ENCODE measurements around the gene CCDC68.

CCDC68 gene

GRCh38 chr18:54960197-54960596 lies 936 bp upstream of the CCDC68 start:
- DNase-seq, result no peak

DNA sequence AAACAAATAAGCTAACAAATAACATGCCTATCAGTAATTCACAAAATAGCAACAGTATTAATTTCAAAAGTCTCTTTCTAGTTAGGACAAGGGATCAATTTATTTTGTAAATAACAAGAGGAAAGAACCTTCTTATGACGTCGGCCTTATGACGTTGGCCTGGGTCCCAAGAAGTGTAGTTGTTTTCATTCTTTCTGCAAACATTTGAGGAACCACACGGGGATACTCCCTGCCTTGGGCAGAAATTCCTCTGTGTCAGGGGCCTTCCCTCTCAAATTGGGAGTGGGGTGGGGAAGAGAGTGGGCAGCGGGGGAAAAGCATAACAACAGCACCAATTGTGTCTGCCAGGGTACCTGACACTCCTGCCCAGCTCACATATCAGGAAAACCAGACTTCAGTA lies 1.3 kb downstream of the CCDC68 start:
- no peak for DNase-seq

GRCh38 chr18:54957296-54957832 lies 1.9 kb downstream of the CCDC68 start:
- DNase-seq, result no peak

- DNase-seq, result no peak
Measured at GRCh38 chr18:54956506-54956905, 2.8 kb downstream of the CCDC68 start.

DNA sequence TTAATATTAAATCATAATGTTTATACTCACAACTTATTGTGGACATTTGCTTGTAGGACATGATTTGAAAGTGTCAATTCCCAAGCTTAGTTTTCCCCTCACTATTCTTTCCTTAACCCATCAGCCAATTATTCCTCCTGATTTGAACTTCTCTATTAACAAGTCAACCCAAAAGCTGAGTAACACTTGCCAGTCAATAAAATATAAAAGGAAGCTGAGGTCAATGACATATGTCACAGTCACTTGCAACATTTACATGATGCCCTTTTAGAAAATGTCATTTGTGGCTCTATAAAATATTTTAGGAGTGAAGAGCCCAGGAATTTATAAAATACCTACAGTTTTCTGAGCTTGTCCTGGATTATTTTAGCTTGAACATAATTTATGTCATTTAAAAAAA lies 7.2 kb downstream of the CCDC68 start:
- DNase-seq, result no peak

DNA sequence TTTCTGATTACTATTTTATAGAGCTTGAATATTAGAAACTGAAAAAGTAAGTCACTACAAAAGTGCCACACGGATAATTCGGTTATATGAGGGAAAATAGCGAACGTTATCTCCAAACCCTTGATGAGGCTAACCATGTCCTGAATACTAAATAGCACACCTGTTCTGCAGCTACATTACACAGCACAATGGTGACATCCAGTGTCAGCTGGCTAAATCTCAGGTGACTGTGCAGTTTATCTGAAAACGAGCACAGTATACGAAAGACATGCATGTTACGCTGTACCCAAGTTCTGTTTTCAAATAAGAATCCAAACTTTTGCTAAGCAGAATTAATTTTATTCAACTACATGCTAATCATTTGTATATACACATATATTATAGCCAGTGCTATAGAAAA lies 9.0 kb downstream of the CCDC68 start:
- no peak for DNase-seq

GRCh38 chr18:54949588-54949987 lies 9.7 kb downstream of the CCDC68 start:
- no peak for DNase-seq

DNA sequence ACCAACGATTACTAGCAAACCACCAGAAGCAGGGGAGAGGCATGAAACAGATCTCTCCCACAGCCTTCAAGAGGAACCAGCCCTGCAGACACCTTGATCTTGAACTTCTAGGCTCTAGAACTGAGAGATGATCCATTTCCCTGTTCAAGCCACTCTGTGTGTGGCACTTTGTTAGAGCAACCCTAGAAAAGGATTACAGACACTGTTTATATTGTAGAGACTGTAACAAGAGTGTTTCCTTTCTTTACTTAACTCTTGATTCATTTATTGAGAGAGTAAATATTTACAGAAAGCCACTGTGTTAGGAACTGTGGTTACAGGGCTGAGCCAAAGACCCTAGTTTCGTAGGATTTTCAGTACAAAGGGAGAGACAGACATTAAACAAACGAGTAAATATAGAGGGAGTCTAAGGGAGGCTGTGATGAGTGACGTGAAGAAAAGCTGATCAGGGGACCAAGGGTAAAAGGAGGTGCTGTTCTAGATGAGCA lies 10.9 kb downstream of the CCDC68 start:
- no peak for DNase-seq

- DNase-seq, result no peak
Measured at GRCh38 chr18:54947091-54947490, 12.2 kb downstream of the CCDC68 start.

- no peak for DNase-seq
Measured at GRCh38 chr18:54946149-54946581, 13.1 kb downstream of the CCDC68 start.

- no peak for DNase-seq
Measured at GRCh38 chr18:54945576-54946125, 13.6 kb downstream of the CCDC68 start.

DNA sequence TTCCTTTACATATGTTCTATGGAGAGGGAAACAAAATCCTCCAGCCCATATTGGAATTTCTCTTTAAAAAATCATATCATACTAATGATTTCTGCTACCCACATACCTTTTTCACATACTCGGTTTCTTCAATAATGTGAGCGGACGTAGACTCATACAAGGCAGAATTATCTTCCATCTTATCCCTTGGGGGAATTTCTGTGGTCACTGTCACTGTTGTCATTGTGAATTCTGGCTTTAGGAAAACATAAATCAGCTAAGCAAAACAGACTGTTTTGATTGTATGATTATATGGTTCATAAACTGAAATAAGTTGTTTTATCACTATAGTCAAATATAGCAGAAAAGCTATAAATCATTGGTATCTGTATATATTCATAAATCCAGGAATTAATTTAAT lies 16.7 kb downstream of the CCDC68 start:
- no peak for DNase-seq

DNA sequence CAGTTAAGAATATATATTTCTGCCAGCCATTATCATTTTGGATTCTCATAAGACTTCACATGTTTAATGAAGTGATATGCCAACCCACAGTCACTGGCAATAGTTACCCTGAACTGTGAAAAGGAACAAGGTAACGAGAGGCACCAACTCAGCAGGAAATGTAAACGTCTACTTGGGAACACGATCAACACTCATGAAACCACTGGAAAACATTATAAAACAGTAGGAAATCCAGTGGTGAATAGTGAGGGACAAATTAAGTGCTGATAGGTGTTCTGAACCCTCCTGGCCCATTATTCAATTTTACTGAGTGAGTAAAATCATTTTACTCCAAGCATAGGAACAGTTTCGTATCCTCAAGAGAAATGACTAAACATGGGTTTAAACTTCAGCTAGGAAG lies 17.1 kb downstream of the CCDC68 start:
- DNase-seq, result no peak

GRCh38 chr18:54939361-54939917 lies 19.8 kb downstream of the CCDC68 start:
- DNase-seq, result no peak

- no peak for DNase-seq
Measured at GRCh38 chr18:54938506-54938905, 20.8 kb downstream of the CCDC68 start.

GRCh38 chr18:54932472-54932871 lies 26.8 kb downstream of the CCDC68 start:
- DNase-seq, result no peak

DNA sequence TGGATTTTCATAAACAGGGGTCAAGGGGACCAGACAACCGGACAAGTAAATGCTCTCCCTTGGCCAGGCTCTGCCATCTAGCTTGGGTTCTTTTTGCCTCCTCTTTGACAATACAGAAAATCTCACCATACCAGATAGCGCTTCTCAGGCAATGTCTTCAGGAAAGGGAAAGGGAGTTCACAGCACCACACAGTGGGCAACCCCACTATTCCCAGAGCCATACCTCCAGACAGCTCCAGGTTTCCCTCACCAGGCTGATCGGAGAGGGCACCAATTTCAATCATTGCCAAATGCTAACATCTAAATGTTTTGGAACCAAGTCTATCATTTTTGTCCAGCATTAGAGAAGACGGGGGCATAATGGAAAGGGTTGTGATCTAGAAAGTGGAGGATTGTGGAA lies 28.1 kb downstream of the CCDC68 start:
- DNase-seq, result no peak

DNA sequence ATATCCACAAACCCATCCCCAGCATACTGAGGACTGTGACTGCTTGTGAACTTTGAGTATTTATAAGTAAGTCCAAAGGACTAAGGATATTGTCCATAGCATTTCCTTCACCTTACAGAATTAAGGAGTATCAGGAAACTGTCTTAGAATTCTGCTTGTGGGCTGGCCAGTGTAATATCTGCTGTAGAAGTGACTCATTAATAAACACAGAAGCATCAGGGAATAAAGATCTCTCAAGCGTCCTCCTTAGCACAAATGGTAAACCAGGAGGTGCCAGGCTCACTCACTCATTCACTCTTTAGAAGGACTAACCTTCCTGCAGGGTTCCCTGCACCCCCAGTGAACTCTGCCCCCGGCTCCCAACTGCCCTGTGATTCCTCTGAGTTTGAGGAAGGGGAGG lies 31.0 kb downstream of the CCDC68 start:
- DNase-seq, result no peak

DNA sequence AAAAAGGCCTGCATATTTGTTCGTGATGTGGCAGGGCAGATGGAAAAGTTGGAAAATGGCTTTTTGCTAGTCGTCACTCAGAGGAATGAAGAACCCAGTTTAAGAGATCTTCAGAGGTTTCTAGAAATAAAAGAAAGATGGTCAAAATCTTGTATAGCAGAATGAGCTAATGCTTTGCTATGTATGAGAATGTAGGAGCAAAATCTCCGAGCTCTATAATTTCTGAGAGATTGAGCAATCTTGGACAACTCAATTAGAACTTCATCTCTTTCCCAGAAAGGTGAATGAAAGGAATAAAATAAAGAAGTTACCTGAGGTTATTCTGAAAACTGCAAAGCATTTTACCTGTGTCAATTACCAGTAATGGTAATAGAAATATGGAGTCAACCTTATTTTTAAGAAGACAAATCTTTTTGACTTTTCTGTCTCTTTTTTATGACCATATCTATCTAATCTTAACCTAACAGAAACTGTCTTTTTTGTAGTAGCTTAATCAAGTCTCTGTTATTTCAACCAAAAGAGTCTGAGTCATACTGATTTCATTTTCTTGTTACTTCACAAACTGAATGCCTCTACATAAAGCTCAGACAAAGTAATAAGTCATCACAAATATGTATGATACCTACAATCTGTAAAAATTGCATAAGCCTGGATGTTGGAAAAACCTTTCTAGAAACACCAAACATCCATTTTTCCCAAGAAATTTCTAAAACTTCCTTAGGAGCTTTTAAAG lies 32.5 kb downstream of the CCDC68 start:
- DNase-seq, result no peak

GRCh38 chr18:54924948-54925347 lies 34.3 kb downstream of the CCDC68 start:
- no peak for DNase-seq

DNA sequence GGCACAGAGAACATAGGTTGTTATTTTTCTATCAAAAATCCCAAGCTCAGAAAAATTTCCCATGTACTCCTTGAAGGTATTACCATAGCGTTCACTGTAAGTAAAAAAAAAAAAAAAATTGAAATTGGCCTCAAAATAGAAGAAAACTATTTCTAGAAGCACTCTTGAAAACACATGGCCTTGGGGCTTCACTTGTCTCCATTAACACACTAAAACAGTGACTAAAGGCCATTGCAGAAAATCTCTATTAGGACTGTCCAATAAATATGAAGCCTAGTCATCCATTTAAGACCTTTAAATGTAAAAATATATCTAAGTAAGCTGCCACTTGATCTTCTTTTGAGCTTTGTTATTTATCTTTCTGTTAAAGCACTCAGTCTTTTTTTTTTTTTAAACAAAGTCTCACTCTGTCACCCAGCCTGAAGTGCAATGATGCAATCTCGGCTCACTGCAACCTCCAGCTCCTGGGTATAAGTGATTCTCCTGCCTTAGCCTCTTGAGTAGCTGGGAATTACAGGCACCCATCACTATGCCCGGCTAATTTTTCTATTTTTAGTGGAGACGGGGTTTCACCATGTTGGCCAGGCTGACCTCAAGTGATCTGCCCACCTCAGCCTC lies 35.8 kb downstream of the CCDC68 start:
- DNase-seq, result no peak

- no peak for DNase-seq
Measured at GRCh38 chr18:54919412-54919811, 39.8 kb downstream of the CCDC68 start.

DNA sequence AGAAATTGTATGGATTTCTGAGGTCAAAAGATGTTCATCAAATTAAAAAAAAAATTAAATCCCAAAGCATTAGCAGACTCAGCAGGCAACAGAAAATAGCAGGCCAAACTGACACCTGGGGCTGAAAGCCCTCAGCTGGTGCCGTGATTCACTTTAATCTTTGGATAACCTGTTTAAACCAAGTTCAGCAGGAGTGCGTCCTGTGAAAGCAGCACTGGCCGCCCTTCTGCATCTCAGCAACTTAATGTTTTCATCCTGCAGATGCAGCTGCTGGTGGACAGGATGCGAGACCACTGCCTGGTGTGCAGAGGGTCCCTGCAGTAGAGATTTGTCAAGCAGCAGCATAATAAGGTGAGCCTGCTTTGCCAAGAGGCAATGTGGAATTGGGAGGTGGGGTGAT lies 41.2 kb downstream of the CCDC68 start:
- no peak for DNase-seq

- DNase-seq, result no peak
Measured at GRCh38 chr18:54916507-54916906, 42.8 kb downstream of the CCDC68 start.
